GM18511 (cell line): ENCODE results near the gene TMEM79.

Experiments
- ATAC-seq: cut with Tn5 transposase; IDR thresholded peaks from one replicate; pipeline ENCODE4 v1.9.1; 2021; ENCODE audit warnings: mild to moderate bottlenecking, moderate library complexity; ENCODE audit not compliant: unreplicated experiment

Gene TMEM79, protein sequence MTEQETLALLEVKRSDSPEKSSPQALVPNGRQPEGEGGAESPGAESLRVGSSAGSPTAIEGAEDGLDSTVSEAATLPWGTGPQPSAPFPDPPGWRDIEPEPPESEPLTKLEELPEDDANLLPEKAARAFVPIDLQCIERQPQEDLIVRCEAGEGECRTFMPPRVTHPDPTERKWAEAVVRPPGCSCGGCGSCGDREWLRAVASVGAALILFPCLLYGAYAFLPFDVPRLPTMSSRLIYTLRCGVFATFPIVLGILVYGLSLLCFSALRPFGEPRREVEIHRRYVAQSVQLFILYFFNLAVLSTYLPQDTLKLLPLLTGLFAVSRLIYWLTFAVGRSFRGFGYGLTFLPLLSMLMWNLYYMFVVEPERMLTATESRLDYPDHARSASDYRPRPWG

DNA sequence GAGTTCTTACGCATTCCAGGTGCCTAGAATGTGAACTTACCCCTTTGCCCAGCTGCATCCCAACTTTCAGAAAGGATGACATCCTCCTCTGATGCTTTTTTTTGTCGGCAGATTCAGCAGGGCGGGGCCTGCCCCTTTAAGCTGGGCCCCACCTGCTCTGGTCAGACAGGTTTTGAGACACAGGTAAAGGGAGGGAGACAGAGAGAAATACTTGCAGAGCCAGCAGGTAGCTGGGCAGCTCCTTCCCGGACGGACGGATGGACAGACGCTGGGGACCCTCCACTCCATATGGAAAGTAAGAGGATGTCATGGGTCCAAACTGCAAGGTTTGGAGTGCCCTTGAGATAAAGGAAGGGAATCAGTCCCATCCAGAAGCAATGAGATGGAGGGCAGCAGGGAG lies at the start of gene TMEM79:
Gene TMEM79, plus strand, starts transcription at position 214 of the 400 bp plus-strand sequence. CDS start 902 bp downstream, outside the sequence.
- no peak for ATAC-seq

DNA sequence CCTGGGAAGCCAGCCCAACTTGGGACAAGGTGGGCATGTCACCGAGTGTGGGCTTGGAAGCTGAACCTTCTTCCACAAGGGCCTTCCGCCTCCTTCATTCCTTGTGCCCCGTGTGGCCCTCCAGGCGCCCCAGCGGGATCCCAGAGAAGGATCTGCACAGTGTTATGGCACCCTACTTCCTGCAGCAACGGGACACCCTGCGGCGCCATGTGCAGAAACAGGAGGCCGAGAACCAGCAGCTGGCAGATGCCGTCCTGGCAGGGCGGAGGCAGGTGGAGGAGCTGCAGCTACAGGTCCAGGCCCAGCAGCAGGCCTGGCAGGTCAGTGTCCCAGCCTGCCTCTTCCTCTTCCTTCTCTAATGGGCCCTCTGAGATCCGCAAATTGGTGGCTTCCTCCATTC lies 48.0 kb upstream of the TMEM79 start:
- no peak for ATAC-seq

DNA sequence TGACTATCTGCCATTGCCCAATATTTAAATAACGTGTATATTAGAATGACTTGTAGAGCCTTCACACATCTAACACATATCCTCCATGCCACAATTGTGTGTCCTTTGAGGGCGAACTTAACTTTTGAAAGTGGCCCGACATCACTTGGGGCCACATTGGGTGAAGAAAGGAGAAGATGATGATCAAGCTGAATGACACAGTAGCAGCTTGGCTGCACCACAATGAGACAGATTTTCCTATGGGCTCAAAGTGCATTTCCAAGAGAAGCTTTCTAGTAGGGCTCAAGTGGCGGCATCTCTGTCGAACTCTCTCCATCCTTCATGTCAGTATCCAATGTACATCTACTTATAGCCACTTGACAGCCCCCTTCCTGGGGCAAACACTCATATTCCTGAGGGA lies 45.9 kb upstream of the TMEM79 start:
- no peak for ATAC-seq

- ATAC-seq = no peak
Observed at GRCh38 chr1:156241311-156241811, 42.8 kb upstream of the TMEM79 start.

GRCh38 chr1:156241926-156242325 lies 42.2 kb upstream of the TMEM79 start, which contains the start of gene BGLAP:
Gene BGLAP, plus strand, starts transcription at chr1:156242184. Its CDS starts 48 bp downstream, at chr1:156242232.
- no peak for ATAC-seq

GRCh38 chr1:156242738-156243137 lies 41.4 kb upstream of the TMEM79 start:
- ATAC-seq = no peak

DNA sequence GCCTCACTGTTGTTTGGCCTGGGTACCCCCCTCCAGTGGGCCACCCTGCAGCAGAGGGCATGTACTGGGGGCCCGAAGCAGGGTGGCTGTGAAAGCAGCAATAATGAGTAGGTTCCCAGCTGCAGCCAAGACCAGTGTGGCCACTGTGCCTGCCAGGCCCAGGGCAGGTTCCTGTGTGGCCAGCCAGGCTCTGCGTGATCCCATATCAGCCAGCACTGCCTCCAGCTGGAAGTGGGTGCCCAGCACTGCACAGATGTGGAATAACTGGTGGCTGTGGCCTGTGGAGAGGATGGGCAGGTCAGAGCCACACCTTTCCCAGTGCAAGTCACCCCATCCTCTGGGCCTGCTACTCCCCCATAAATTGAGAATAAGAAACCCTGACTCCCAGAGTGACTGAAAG lies 40.0 kb upstream of the TMEM79 start:
- ATAC-seq = no peak

DNA sequence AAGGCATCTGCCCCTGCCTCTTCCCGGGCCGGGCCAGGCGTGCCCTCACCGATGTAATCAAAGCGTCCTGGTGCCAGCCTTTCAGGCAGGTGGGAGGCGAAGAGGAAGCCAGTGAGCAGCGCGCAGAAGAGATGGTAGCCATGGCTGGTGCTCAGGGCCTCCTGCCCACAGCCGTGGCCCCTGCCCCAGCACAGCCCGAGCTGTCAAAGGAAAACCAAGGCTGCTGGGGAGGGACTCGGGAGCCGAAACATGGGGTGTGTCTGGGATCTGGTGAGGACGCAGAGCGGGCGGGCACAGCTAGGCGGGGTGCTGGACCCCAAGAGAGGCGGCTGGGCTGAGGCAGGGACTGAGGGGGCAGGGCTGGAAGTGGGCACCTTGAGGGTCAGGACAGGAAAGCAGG lies 39.4 kb upstream of the TMEM79 start:
- ATAC-seq = no peak

DNA sequence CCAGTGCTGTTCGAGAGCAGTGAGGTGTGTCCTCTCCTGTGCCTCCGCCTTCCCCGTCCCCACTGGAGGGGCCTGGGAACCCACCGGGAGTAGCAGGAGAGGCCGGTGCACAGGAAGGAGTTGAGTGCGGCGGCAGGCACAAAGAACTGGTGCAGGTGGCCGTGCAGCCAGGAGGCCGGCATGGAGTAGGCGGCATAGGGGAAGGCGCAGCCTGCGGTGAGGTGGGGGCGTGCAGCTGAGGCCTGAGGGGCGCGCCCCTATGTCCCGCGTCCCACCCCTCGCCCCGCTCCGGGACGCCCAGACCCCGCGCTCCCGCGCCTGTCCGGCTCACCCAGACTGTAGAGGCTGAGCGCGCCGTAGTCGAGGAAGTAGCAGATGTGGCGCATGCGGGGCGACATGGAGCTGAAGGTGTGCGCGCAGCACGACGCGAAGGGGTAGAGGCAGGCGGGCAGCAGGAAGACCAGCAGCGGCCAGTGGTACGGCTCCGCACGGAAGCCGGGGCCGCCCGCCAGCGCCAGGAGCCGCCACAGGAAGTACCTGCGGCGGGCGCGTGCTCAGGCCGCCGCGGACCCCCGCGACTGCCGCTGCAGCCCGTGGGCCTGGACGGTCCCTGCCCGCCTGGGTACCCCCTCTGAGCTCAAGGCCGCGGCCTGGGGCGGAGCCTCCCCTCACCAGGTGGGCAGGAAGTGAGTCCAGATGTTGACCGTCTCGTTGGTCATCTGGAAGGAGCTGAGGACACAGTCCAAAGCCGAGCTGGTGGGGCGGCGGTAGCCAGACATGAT lies 38.5 kb upstream of the TMEM79 start:
- no peak for ATAC-seq

- no peak for ATAC-seq
Observed at GRCh38 chr1:156246241-156246780, 37.8 kb upstream of the TMEM79 start.

DNA sequence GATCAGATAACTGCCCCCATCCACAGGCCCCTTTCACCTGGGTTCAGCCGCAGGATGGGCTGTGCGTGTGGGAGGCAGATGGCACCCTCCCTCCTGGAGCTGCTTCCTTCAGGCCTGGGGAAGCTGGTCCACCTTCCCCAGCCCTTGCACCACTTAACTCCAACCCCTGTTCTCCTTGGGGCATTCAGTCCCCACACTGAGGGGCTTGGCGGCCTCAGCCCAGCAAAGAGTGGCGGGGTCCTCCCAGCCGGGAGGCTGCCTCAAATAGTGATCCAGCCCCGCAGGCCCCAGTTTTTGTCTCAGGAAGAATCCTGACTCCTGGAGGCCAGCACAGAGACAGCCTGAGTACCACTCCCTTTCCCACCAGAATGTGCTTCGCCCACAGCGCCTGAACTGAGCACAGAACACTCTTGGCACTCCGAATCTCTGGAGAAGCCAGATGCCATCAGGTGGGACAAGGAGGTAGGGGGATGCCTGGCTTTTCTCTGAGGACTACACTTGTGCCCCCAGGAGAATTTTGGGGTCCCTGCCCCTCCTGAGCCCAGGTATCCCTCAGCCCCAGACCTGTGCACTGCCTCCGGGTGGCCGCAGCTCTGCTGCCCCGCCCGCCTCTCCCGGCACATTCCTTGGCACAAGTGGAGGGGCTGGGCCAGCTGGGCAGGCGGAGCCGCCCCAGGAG lies 37.2 kb upstream of the TMEM79 start:
- ATAC-seq = no peak

- no peak for ATAC-seq
Observed at GRCh38 chr1:156247460-156248322, 36.4 kb upstream of the TMEM79 start, which contains the start of gene PAQR6. Gene PAQR6, minus strand, starts transcription at chr1:156248056. Its CDS starts 1,325 bp downstream, at chr1:156246731.

- no peak for ATAC-seq
Observed at GRCh38 chr1:156248323-156248683, 35.8 kb upstream of the TMEM79 start.

GRCh38 chr1:156249593-156249992 lies 34.5 kb upstream of the TMEM79 start:
- no peak for ATAC-seq

DNA sequence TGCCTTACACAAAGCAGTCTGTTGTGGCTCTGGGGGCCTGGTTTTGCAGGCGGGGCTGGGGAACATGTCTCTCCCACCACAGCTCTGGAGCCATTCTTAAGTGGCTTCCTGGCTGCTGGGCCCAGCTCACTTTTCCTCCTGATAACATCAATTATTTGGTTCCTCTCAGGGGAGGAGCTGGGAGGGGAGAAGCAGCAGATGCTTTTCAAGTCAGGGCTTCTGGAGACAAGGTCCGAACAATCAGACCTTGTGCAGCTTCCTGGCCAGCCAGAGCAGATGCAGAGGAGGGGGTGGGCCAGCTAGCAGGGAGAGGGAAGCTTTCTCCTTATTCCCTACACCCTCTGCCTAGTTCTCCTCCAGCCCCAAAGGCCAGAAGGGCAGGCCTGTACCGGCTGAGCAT lies 32.6 kb upstream of the TMEM79 start:
- no peak for ATAC-seq

DNA sequence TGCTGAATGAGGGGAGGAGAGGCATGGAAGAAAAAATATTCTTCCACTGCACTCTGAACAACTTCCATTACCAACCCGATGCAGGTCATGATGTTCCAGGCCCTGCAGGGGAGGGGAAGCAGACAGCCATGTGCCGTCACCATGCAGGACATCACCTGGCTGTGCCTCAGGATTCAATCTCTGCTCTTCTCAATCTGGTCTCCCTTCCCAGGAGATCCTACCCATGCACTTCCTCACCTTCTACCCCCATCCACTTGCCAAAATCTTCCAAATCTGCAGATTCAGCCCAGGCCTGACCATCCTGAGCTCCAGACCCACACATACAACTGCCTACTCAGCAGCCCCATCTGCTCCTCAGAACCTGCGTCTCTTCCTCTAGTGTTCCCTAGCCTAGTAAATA lies 30.5 kb upstream of the TMEM79 start:
- no peak for ATAC-seq

GRCh38 chr1:156257711-156258110 lies 26.4 kb upstream of the TMEM79 start:
- ATAC-seq = no peak

DNA sequence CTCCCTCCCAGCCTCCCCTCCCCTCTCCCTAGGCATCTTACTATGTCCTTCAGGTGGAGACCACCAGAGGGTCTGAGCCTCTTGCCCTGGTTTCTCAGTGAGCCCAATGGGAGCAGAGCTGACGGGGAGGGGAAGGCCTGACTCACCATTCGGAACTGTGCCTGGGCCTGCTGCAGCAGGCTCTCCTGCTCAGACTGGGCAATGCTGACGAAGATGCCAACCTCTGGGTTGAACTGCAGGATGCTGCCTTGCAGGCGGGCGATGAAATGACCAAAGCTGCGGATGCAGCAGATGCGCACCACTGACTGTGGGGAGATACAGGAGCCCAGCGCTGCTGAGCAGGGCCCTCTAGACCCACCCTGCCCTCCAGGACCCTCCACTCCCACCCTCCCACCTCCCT lies 25.3 kb upstream of the TMEM79 start:
- no peak for ATAC-seq

- ATAC-seq = no peak
Observed at GRCh38 chr1:156259805-156260204, 24.3 kb upstream of the TMEM79 start.

- no peak for ATAC-seq
Observed at GRCh38 chr1:156260896-156261295, 23.2 kb upstream of the TMEM79 start.
